H9 (cell line): Measurements from ENCODE around the gene FAM72B. TPM values are rescaled to one million over a fixed set of nuclear protein-coding genes. Genes with fewer than 3 reads are reported as not detected.
"Not testable (repeated sequence)": the region's sequence is repeated elsewhere in the genome, so short reads cannot be mapped to it uniquely, and the experiment has no call there.

Experiments
- DNase-seq: peaks from one replicate; pipeline ENCODE4 v3.0.0-alpha.2; 2017
- H2AFZ ChIP-seq: one replicate; pipeline ENCODE4 v1.6.1; 2013; ENCODE audit warnings: mild to moderate bottlenecking, low read length, control low read depth, moderate library complexity
- H2AK5ac ChIP-seq: 2 replicates; pipeline ENCODE4 v1.6.1; 2013; ENCODE audit warnings: low read length, control low read depth, mixed read lengths; ENCODE audit not compliant: insufficient read length
- H2BK120ac ChIP-seq: one replicate; pipeline ENCODE4 v1.6.1; 2013; ENCODE audit warnings: low read depth, mild to moderate bottlenecking, low read length, control low read depth, inconsistent platforms; ENCODE audit not compliant: poor library complexity, severe bottlenecking
- H2BK12ac ChIP-seq: 2 replicates; pipeline ENCODE4 v1.6.1; 2013; ENCODE audit warnings: low read length, control low read depth, mixed read lengths, low read depth; ENCODE audit not compliant: insufficient read length
- H2BK15ac ChIP-seq: 2 replicates; pipeline ENCODE4 v1.6.1; 2013; ENCODE audit warnings: low read depth, low read length, control low read depth
- H2BK20ac ChIP-seq: one replicate; pipeline ENCODE4 v1.6.1; 2013; ENCODE audit warnings: low read depth, mild to moderate bottlenecking, low read length, control low read depth, inconsistent platforms; ENCODE audit not compliant: poor library complexity, severe bottlenecking
- H2BK5ac ChIP-seq: 2 replicates; pipeline ENCODE4 v1.6.1; 2013; ENCODE audit warnings: low read length, control low read depth, mixed read lengths; ENCODE audit not compliant: insufficient read length
- H3K14ac ChIP-seq: 2 replicates; pipeline ENCODE4 v1.6.1; 2013; ENCODE audit warnings: low read length, control low read depth; ENCODE audit not compliant: insufficient read depth
- H3K18ac ChIP-seq: 2 replicates; pipeline ENCODE4 v1.6.1; 2013; ENCODE audit warnings: low read depth, mild to moderate bottlenecking, mixed read lengths, low read length, control low read depth; ENCODE audit not compliant: insufficient read length
- H3K23ac ChIP-seq: 2 replicates; pipeline ENCODE4 v1.6.1; 2013; ENCODE audit warnings: low read length, control low read depth, mixed read lengths, low read depth; ENCODE audit not compliant: insufficient read length
- H3K23me2 ChIP-seq: 2 replicates; pipeline ENCODE4 v1.6.1; 2013; ENCODE audit warnings: low read depth, mild to moderate bottlenecking, mixed read lengths, low read length, control low read depth; ENCODE audit not compliant: insufficient read length, poor library complexity, severe bottlenecking
- H3K27ac ChIP-seq: 2 replicates; pipeline ENCODE4 v1.5.1; 2013; ENCODE audit warnings: low read length, control low read depth, mixed read lengths, low read depth; ENCODE audit not compliant: insufficient read length
- H3K27me3 ChIP-seq: 2 replicates; pipeline ENCODE4 v1.6.1; 2013; ENCODE audit warnings: low read length, control low read depth, inconsistent platforms; ENCODE audit not compliant: insufficient read depth
- H3K4ac ChIP-seq: 2 replicates; pipeline ENCODE4 v1.6.1; 2013; ENCODE audit warnings: low read depth, mild to moderate bottlenecking, control low read depth, inconsistent platforms, low read length, moderate library complexity
- H3K4me1 ChIP-seq: 2 replicates; pipeline ENCODE4 v1.6.1; 2013; ENCODE audit warnings: low read length, control low read depth, inconsistent platforms; ENCODE audit not compliant: insufficient read depth
- H3K4me2 ChIP-seq: 2 replicates; pipeline ENCODE4 v1.6.1; 2013; ENCODE audit warnings: low read length, control low read depth, mixed read lengths; ENCODE audit not compliant: insufficient read length, insufficient read depth
- H3K56ac ChIP-seq: 2 replicates; pipeline ENCODE4 v1.6.1; 2013; ENCODE audit warnings: low read depth, mild to moderate bottlenecking, mixed read lengths, low read length, control low read depth; ENCODE audit not compliant: insufficient read length
- H3K79me1 ChIP-seq: 2 replicates; pipeline ENCODE4 v1.6.1; 2013; ENCODE audit warnings: low read depth, mild to moderate bottlenecking, moderate library complexity, low read length, control low read depth, inconsistent platforms; ENCODE audit not compliant: insufficient read depth, poor library complexity, severe bottlenecking
- H3K79me2 ChIP-seq: 2 replicates; pipeline ENCODE4 v1.6.1; 2013; ENCODE audit warnings: low read length, control low read depth, inconsistent platforms; ENCODE audit not compliant: insufficient read depth
- H3K9ac ChIP-seq: 2 replicates; pipeline ENCODE4 v1.6.1; 2013; ENCODE audit warnings: low read length, control low read depth, mixed read lengths; ENCODE audit not compliant: insufficient read length; ENCODE audit errors: extremely low read depth
- H3K9me3 ChIP-seq: one replicate; pipeline ENCODE4 v1.6.1; 2013; ENCODE audit warnings: low read depth, low read length, inconsistent platforms; ENCODE audit not compliant: control insufficient read depth
- H3T11ph ChIP-seq: one replicate; pipeline ENCODE4 v1.6.1; 2013; ENCODE audit warnings: mild to moderate bottlenecking, low read length, control low read depth, inconsistent platforms
- H4K20me1 ChIP-seq: one replicate; pipeline ENCODE4 v1.6.1; 2013; ENCODE audit not compliant: control insufficient read depth, insufficient read length, insufficient read depth
- H4K5ac ChIP-seq: 2 replicates; pipeline ENCODE4 v1.6.1; 2013; ENCODE audit warnings: low read depth, mild to moderate bottlenecking, mixed read lengths, low read length, control low read depth; ENCODE audit not compliant: insufficient read length
- H4K8ac ChIP-seq: replicated peaks from 2 replicates; pipeline ENCODE4 v1.6.1; 2013; ENCODE audit warnings: low read length, control low read depth, mixed read lengths, low read depth; ENCODE audit not compliant: insufficient read length
- H4K91ac ChIP-seq: 2 replicates; pipeline ENCODE4 v1.6.1; 2013; ENCODE audit warnings: low read depth, mild to moderate bottlenecking, moderate library complexity, mixed read lengths, low read length, control low read depth; ENCODE audit not compliant: insufficient read length
- H3K27ac Mint-ChIP-seq, 3 experiments: 2 replicates in 2 of 3; 3 replicates in 1 of 3; pipeline ENCODE4 v1.8.0; 2020 to 2021; ENCODE audit warnings: mixed read lengths in 3 of 3, mild to moderate bottlenecking in 1 of 3, moderate library complexity in 1 of 3
- H3K27me3 Mint-ChIP-seq: 2 replicates; pipeline ENCODE4 v1.8.0; 2021; ENCODE audit warnings: low read depth, mild to moderate bottlenecking, moderate library complexity, mixed read lengths
- H3K36me3 Mint-ChIP-seq, 3 experiments: 2 replicates in 2 of 3; 3 replicates in 1 of 3; pipeline ENCODE4 v1.8.0; 2020 to 2021; ENCODE audit warnings: low read depth in 3 of 3, mixed read lengths in 3 of 3; ENCODE audit not compliant: insufficient read depth in 1 of 3
- H3K4me1 Mint-ChIP-seq, 2 experiments: 2 replicates each; pipeline ENCODE4 v1.8.0; 2020; ENCODE audit warnings: mixed read lengths in 2 of 2
- H3K4me3 Mint-ChIP-seq, 2 experiments: 2 replicates in 1 of 2; 3 replicates in 1 of 2; pipeline ENCODE4 v1.8.0; 2020 to 2021; ENCODE audit warnings: mild to moderate bottlenecking in 2 of 2, mixed read lengths in 2 of 2, moderate library complexity in 1 of 2
- H3K9me3 Mint-ChIP-seq, 2 experiments: 2 replicates in 1 of 2; 3 replicates in 1 of 2; pipeline ENCODE4 v1.8.0; 2020; ENCODE audit warnings: mild to moderate bottlenecking in 2 of 2, mixed read lengths in 2 of 2, moderate library complexity in 1 of 2
- WGBS: extraction: QIAGEN DNeasy Blood & Tissue Kit; methylation state at CpG from one replicate; pipeline ENCODE4 v1.1.7; 2013; ENCODE audit warnings: missing lambda C conversion rate, low lambda C conversion rate, mixed read lengths; ENCODE audit not compliant: insufficient read length; ENCODE audit errors: extremely low coverage; 5-methylcytosine and 5-hydroxymethylcytosine counted together
- total RNA-seq: library from RNA; stranded (reverse); gene quantifications from 2 replicates; pipeline ENCODE4 v1.2.1, GENCODE V29; 2021

The FAM72B gene
- total RNA-seq, 1 experiment from 2014 or later = 8.5 TPM

- not testable (repeated sequence) for H3K4me1 Mint-ChIP-seq, H2BK120ac ChIP-seq, DNase-seq, H4K91ac ChIP-seq, H4K8ac ChIP-seq, H3K27ac ChIP-seq, H2AFZ ChIP-seq, H3K9ac ChIP-seq, H3T11ph ChIP-seq, H2BK15ac ChIP-seq, H3K9me3 Mint-ChIP-seq, H4K5ac ChIP-seq, H3K79me2 ChIP-seq, H3K9me3 ChIP-seq, H3K27me3 ChIP-seq, H3K4me2 ChIP-seq, H3K79me1 ChIP-seq, H4K20me1 ChIP-seq, H3K4me1 ChIP-seq, H2AK5ac ChIP-seq, H3K14ac ChIP-seq, H3K23me2 ChIP-seq, H3K4me3 Mint-ChIP-seq, H2BK5ac ChIP-seq, H3K56ac ChIP-seq, H3K18ac ChIP-seq, H3K4ac ChIP-seq, H3K36me3 Mint-ChIP-seq, H3K23ac ChIP-seq, H2BK20ac ChIP-seq, H3K27me3 Mint-ChIP-seq, H2BK12ac ChIP-seq, H3K27ac Mint-ChIP-seq
These were observed 18.8 kb downstream of the FAM72B start for GRCh38 chr1:121165296-121165695.

GRCh38 chr1:121163850-121164757, 20.0 kb downstream of the FAM72B start:
- not testable (repeated sequence) for H3K18ac ChIP-seq, H3K56ac ChIP-seq, H3K4me1 ChIP-seq, H3K79me2 ChIP-seq, H3K27ac Mint-ChIP-seq, H2AK5ac ChIP-seq, H3K23ac ChIP-seq, H3K23me2 ChIP-seq, H4K8ac ChIP-seq, H3K4ac ChIP-seq, H3K79me1 ChIP-seq, H3K9me3 ChIP-seq, DNase-seq, H4K20me1 ChIP-seq, H2BK5ac ChIP-seq, H3K27ac ChIP-seq, H3K9me3 Mint-ChIP-seq, H2AFZ ChIP-seq, H3K9ac ChIP-seq, H3K27me3 ChIP-seq, H3K4me2 ChIP-seq, H2BK12ac ChIP-seq, H3K4me3 Mint-ChIP-seq, H3K27me3 Mint-ChIP-seq, H3K4me1 Mint-ChIP-seq, H3K36me3 Mint-ChIP-seq, H3T11ph ChIP-seq, H4K91ac ChIP-seq, H3K14ac ChIP-seq, H2BK120ac ChIP-seq, H2BK15ac ChIP-seq, H4K5ac ChIP-seq, H2BK20ac ChIP-seq
- no CpG with 5 or more reads among the region's 5 CpGs for WGBS
